CD8-positive, alpha-beta memory T cell (primary cell): ENCODE measurements around the gene SLIT1. TPM values are rescaled to one million over a fixed set of nuclear protein-coding genes. Genes with fewer than 3 reads are reported as not detected.

Experiments
- CTCF ChIA-PET: fragments of 350-600 bp; sonication (Branson Sonifier 250); formaldehyde crosslinking; loops from one replicate; lab custom pipeline; 2021; ENCODE audit warnings: antibody characterized with exemption; lab: Charles Lee
- POLR2A ChIA-PET: fragments of 350-600 bp; sonication (Branson Sonifier 250); formaldehyde crosslinking; loops from one replicate; lab custom pipeline; 2021; ENCODE audit warnings: antibody characterized with exemption; lab: Charles Lee
- DNase-seq, 5 donors: peaks; one replicate each; pipeline versions ENCODE4 v3.0.0 to v3.0.0-alpha.2; 2020 to 2022; ENCODE audit warnings: mixed read lengths in 1 of 5
- H3K27ac ChIP-seq: one replicate; pipeline ENCODE4 v1.7.0; 2013; ENCODE audit warnings: low read depth, mild to moderate bottlenecking, low read length, moderate library complexity
- H3K27me3 ChIP-seq: 2 replicates; pipeline ENCODE4 v1.7.0; 2013; ENCODE audit warnings: low read length, mild to moderate bottlenecking; ENCODE audit not compliant: insufficient read depth, poor library complexity, severe bottlenecking
- H3K36me3 ChIP-seq: 2 replicates; pipeline ENCODE4 v1.7.0; 2013; ENCODE audit warnings: mild to moderate bottlenecking, low read length, moderate library complexity; ENCODE audit not compliant: insufficient read depth
- H3K4me1 ChIP-seq: 2 replicates; pipeline ENCODE4 v1.7.0; 2013; ENCODE audit warnings: mild to moderate bottlenecking, low read length, moderate library complexity; ENCODE audit not compliant: insufficient read depth
- H3K4me3 ChIP-seq: 2 replicates; pipeline ENCODE4 v1.7.0; 2013; ENCODE audit warnings: mild to moderate bottlenecking, low read length
- H3K9me3 ChIP-seq: 2 replicates; pipeline ENCODE4 v1.7.0; 2013; ENCODE audit warnings: mild to moderate bottlenecking, low read length
- H3K27ac Mint-ChIP-seq, 8 donors: one replicate each; pipeline ENCODE4 v1.8.0; 2020 to 2021; ENCODE audit warnings: mixed read lengths in 8 of 8, mild to moderate bottlenecking in 6 of 8, inconsistent platforms in 3 of 8, moderate library complexity in 3 of 8
- H3K27me3 Mint-ChIP-seq, 2 donors: one replicate each; pipeline ENCODE4 v1.8.0; 2020 to 2021; ENCODE audit warnings: mixed read lengths in 2 of 2, mild to moderate bottlenecking in 1 of 2, moderate library complexity in 1 of 2
- H3K36me3 Mint-ChIP-seq, 3 donors: one replicate each; pipeline ENCODE4 v1.8.0; 2020 to 2021; ENCODE audit warnings: mixed read lengths in 3 of 3, inconsistent platforms in 1 of 3, mild to moderate bottlenecking in 1 of 3
- H3K4me1 Mint-ChIP-seq, 3 donors: one replicate each; pipeline ENCODE4 v1.8.0; 2020 to 2021; ENCODE audit warnings: mixed read lengths in 3 of 3, inconsistent platforms in 1 of 3, mild to moderate bottlenecking in 1 of 3
- H3K4me3 Mint-ChIP-seq, 7 donors: one replicate each; pipeline ENCODE4 v1.8.0; 2020 to 2021; ENCODE audit warnings: mixed read lengths in 7 of 7, mild to moderate bottlenecking in 6 of 7, moderate library complexity in 4 of 7, inconsistent platforms in 2 of 7
- H3K9me3 Mint-ChIP-seq, 5 donors: one replicate each; pipeline ENCODE4 v1.8.0; 2020 to 2022; ENCODE audit warnings: mixed read lengths in 5 of 5, mild to moderate bottlenecking in 3 of 5, moderate library complexity in 2 of 5, inconsistent platforms in 1 of 5
- polyA plus RNA-seq: library from polyadenylated mRNA; unstranded; fragments of 300-500 nt; fragmentation: Illumina TruSeq; gene quantifications from one replicate; pipeline ENCODE4 v1.2.3, GENCODE V29; 2021
- total RNA-seq, 2 experiments: library from RNA; stranded (reverse); gene quantifications; one replicate each; pipeline ENCODE4 v1.2.3, GENCODE V29; 2021

The SLIT1 gene
- total and polyA plus RNA-seq, 3 experiments from 2014 or later: 0.06 to 0.20 TPM; not detected in 1

- Mint-ChIP-seq H3K36me3 (peaks cover 0 to 31% (median 0%) of the 10 kb centered on the region in 3 donors), H3K27ac (no peak overlapping the region), H3K9me3 (peaks cover 16 to 28% (median 26%) of the 10 kb centered on the region in 5 donors), H3K4me3 (no peak overlapping the region), H3K27me3 (peaks cover 6 to 10% of the 10 kb centered on the region in 2 donors), H3K4me1 (no peaks in the 10 kb centered on the region)
- POLR2A ChIA-PET: no interaction called here
- H3K4me3 ChIP-seq: no peak overlapping the region
- H3K36me3 ChIP-seq: no peaks in the 10 kb centered on the region
- CTCF ChIA-PET: no interaction called here
- DNase-seq: no peak
- no peaks in the 10 kb centered on the region for H3K4me1 ChIP-seq
- H3K27ac ChIP-seq: no peak overlapping the region
- H3K27me3 ChIP-seq: no peaks in the 10 kb centered on the region
- no peaks in the 10 kb centered on the region for H3K9me3 ChIP-seq
Observed at GRCh38 chr10:97004591-97004990, 181.2 kb downstream of the SLIT1 start.

GRCh38 chr10:97003804-97004201 lies 182.0 kb downstream of the SLIT1 start:
- ChIA-PET CTCF (interaction anchor here (1.2 kb wide), 1 partner anchor 69 kb away, joined by 3 read pairs; no protein-coding TSS in a partner anchor), POLR2A (no interaction called here)
- no peak overlapping the region for H3K4me3 ChIP-seq
- no peak for DNase-seq
- H3K27ac ChIP-seq: no peak overlapping the region
- H3K4me1 ChIP-seq: no peaks in the 10 kb centered on the region
- Mint-ChIP-seq H3K4me1 (no peaks in the 10 kb centered on the region), H3K9me3 (peaks cover 16 to 25% (median 23%) of the 10 kb centered on the region in 5 donors), H3K27me3 (peaks cover 6 to 10% of the 10 kb centered on the region in 2 donors), H3K36me3 (peaks cover 0 to 27% (median 0%) of the 10 kb centered on the region in 3 donors), H3K27ac (no peak overlapping the region), H3K4me3 (no peak overlapping the region)
- H3K27me3 ChIP-seq: no peaks in the 10 kb centered on the region
- no peaks in the 10 kb centered on the region for H3K36me3 ChIP-seq
- H3K9me3 ChIP-seq: no peaks in the 10 kb centered on the region

- no peaks in the 10 kb centered on the region for H3K4me1 Mint-ChIP-seq
- peaks cover 6 to 10% of the 10 kb centered on the region in 2 donors for H3K27me3 Mint-ChIP-seq
- no peak overlapping the region for H3K27ac ChIP-seq
- H3K4me3 Mint-ChIP-seq: no peak overlapping the region
- CTCF ChIA-PET: interaction anchor here (1.2 kb wide), 1 partner anchor 70 kb away, joined by 3 read pairs; no protein-coding TSS in a partner anchor
- POLR2A ChIA-PET: no interaction called here
- H3K9me3 Mint-ChIP-seq: peaks cover 16 to 25% (median 23%) of the 10 kb centered on the region in 5 donors
- no peak overlapping the region for H3K27ac Mint-ChIP-seq
- no peaks in the 10 kb centered on the region for H3K9me3 ChIP-seq
- no peak overlapping the region for H3K4me3 ChIP-seq
- no peaks in the 10 kb centered on the region for H3K36me3 ChIP-seq
- peaks cover 0 to 27% (median 0%) of the 10 kb centered on the region in 3 donors for H3K36me3 Mint-ChIP-seq
- H3K27me3 ChIP-seq: no peaks in the 10 kb centered on the region
- no peak for DNase-seq
- H3K4me1 ChIP-seq: no peaks in the 10 kb centered on the region
Observed at GRCh38 chr10:97003151-97003803, 182.5 kb downstream of the SLIT1 start.

- CTCF ChIA-PET: interaction anchor here (1.2 kb wide), 1 partner anchor 70 kb away, joined by 3 read pairs; no protein-coding TSS in a partner anchor
- H3K27me3 ChIP-seq: no peaks in the 10 kb centered on the region
- no peak overlapping the region for H3K4me3 ChIP-seq
- Mint-ChIP-seq H3K27ac (no peak overlapping the region), H3K36me3 (peaks cover 0 to 23% (median 0%) of the 10 kb centered on the region in 3 donors), H3K4me1 (no peaks in the 10 kb centered on the region), H3K4me3 (no peak overlapping the region), H3K9me3 (peaks cover 14 to 22% (median 19%) of the 10 kb centered on the region in 5 donors), H3K27me3 (peaks cover 6 to 10% of the 10 kb centered on the region in 2 donors)
- no peaks in the 10 kb centered on the region for H3K9me3 ChIP-seq
- no peak for DNase-seq
- H3K27ac ChIP-seq: no peak overlapping the region
- POLR2A ChIA-PET: no interaction called here
- H3K4me1 ChIP-seq: no peaks in the 10 kb centered on the region
- no peaks in the 10 kb centered on the region for H3K36me3 ChIP-seq
Observed at GRCh38 chr10:97002670-97003069, 183.1 kb downstream of the SLIT1 start.

- no peak overlapping the region for H3K27ac ChIP-seq
- Mint-ChIP-seq H3K9me3 (peaks cover 1 to 9% (median 7%) of the 10 kb centered on the region in 5 donors), H3K4me3 (no peak overlapping the region), H3K27ac (peak overlapping the region in 1 of 8 donors; percentile 91), H3K27me3 (peaks cover 3 to 10% of the 10 kb centered on the region in 2 donors), H3K36me3 (peaks cover 0 to 10% (median 0%) of the 10 kb centered on the region in 3 donors), H3K4me1 (no peaks in the 10 kb centered on the region)
- POLR2A ChIA-PET: no interaction called here
- H3K36me3 ChIP-seq: no peaks in the 10 kb centered on the region
- DNase-seq: no peak
- no peaks in the 10 kb centered on the region for H3K27me3 ChIP-seq
- CTCF ChIA-PET: no interaction called here
- no peaks in the 10 kb centered on the region for H3K9me3 ChIP-seq
- H3K4me3 ChIP-seq: no peak overlapping the region
- H3K4me1 ChIP-seq: no peaks in the 10 kb centered on the region
Observed at GRCh38 chr10:97001183-97001991, 184.4 kb downstream of the SLIT1 start.

- CTCF ChIA-PET: no interaction called here
- H3K4me3 Mint-ChIP-seq: no peak overlapping the region
- H3K4me1 Mint-ChIP-seq: no peaks in the 10 kb centered on the region
- POLR2A ChIA-PET: no interaction called here
- no peak overlapping the region for H3K4me3 ChIP-seq
- peaks cover 0 to 3% (median 3%) of the 10 kb centered on the region in 5 donors for H3K9me3 Mint-ChIP-seq
- H3K27ac Mint-ChIP-seq: no peak overlapping the region
- no peaks in the 10 kb centered on the region for H3K36me3 ChIP-seq
- peaks cover 0 to 3% (median 0%) of the 10 kb centered on the region in 3 donors for H3K36me3 Mint-ChIP-seq
- no peak for DNase-seq
- no peaks in the 10 kb centered on the region for H3K4me1 ChIP-seq
- no peaks in the 10 kb centered on the region for H3K9me3 ChIP-seq
- H3K27me3 ChIP-seq: no peaks in the 10 kb centered on the region
- no peak overlapping the region for H3K27ac ChIP-seq
- H3K27me3 Mint-ChIP-seq: peaks cover 2 to 7% of the 10 kb centered on the region in 2 donors
Observed at GRCh38 chr10:97000487-97001182, 185.1 kb downstream of the SLIT1 start.

GRCh38 chr10:96999987-97000386 lies 185.8 kb downstream of the SLIT1 start:
- H3K4me1 Mint-ChIP-seq: peaks cover 0 to 2% (median 0%) of the 10 kb centered on the region in 3 donors
- no peak for DNase-seq
- no peaks in the 10 kb centered on the region for H3K9me3 Mint-ChIP-seq
- H3K36me3 Mint-ChIP-seq: no peaks in the 10 kb centered on the region
- Histone ChIP-seq H3K4me3 (no peak overlapping the region), H3K36me3 (no peaks in the 10 kb centered on the region), H3K27ac (no peak overlapping the region), H3K27me3 (no peaks in the 10 kb centered on the region), H3K4me1 (no peaks in the 10 kb centered on the region), H3K9me3 (no peaks in the 10 kb centered on the region)
- peaks cover 0 to under 1% of the 10 kb centered on the region in 2 donors for H3K27me3 Mint-ChIP-seq
- ChIA-PET CTCF (no interaction called here), POLR2A (no interaction called here)
- H3K27ac Mint-ChIP-seq: no peak overlapping the region
- no peak overlapping the region for H3K4me3 Mint-ChIP-seq
